GM18519 (cell line): Measurements from ENCODE around the gene NR2F6.

ENCODE experiments used
- ATAC-seq: cut with Tn5 transposase; IDR thresholded peaks from one replicate; pipeline ENCODE4 v1.9.1; 2021; ENCODE audit warnings: mild to moderate bottlenecking, moderate library complexity; ENCODE audit not compliant: unreplicated experiment, low FRiP score

Gene NR2F6

DNA sequence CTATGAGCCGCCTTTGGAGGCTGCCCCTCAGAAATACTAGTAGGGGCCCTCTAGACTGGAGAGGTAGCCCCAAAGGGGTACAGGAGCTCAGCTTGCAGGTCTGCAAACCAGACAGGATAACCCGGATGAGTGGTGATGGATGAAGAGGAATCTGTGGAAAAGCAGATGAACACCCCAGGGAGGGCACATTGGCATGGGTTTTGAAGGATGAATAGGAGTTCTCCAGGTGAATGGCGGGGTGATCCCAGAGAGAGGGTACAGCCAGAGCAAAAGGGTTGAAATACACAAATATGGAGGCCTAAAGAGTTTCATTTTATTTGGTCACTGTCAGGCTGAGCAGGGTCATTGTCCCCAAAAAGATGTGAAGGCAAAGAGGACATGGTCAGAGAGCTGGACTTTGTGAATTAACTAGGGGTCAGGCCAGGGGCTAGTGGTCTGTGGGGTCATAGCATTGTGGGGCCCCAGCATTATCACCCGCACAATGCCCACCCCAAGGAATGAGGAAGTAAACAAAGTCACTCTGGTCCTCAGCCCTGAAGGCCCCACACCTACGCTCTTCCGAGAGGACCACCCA is 4.8 kb downstream of the NR2F6 start:
- ATAC-seq, result no peak

DNA sequence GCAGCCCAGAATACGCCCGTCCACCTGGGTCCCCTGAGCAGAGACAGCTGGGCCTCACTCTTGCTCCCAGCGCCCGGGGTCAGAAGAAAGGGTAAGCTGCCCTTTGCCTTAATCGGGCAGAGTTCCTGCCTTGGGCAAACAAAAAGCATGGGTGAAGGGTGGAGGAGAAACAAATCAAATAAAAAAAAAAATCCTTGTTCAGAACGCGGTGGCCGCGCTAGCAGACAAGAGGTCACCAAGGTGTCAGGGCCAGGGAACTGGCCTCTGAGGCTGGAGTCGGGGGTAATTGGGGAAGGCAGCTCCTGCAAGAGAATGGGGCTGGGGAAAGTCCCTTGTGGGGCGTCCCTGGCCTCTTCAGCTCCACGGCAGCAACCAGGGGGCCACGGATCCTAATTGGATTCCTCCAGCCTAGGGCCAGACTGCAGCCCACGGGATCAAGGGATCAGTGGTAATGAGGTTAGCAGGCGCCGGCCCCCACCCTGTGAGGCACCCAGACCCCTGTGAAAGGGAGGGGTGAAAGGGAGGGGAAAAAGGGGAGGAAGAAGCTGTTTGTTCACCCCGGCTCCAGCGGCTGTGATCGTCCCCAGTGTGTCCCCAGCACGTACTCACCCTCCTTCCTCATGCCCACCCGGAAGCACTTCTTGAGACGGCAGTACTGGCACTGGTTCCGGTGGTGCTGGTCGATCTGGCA is 5.5 kb downstream of the NR2F6 start:
- no peak for ATAC-seq

- ATAC-seq, result no peak
Observed at GRCh38 chr19:17237747-17238706, 7.7 kb downstream of the NR2F6 start.

DNA sequence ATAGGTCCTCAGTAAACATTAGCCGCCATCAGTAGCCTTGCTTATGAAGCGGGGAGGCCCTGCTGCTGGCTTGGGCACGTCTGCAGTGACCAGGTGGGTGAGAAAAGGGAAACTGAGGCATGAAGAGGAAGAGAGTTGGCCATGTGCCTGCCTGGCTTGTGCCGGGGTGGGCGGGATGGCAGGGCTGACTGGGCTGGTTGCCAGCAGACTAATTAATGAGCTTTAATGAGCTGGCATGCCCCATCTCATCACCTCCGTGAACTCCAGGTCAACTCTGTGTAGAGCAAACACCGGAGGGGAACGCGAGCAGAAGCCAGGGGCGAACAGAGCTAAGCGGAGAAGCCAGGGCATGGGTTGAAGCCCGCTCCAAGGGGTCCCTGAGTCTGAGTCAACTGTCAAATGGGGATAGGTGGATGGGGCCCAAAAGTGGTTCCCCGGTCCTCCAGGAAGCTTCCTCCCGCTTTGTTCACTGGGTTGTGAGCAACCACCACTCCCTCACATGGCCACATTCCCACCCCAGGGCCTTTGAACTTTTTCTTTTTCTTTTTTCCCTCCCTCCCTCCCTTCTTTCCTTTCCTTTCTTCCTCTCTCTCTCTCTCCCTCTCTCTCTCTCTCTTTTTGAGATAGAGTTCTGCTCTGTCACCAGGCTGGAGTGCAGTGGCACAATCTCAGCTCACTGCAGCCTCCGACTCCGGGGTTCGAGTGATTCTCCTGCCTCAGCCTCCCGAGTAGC is 8.7 kb downstream of the NR2F6 start:
- ATAC-seq, result no peak

GRCh38 chr19:17235971-17236777 is 9.5 kb downstream of the NR2F6 start:
- no peak for ATAC-seq

GRCh38 chr19:17235300-17235970 is 10.3 kb downstream of the NR2F6 start:
- peak; percentile 37 for ATAC-seq

DNA sequence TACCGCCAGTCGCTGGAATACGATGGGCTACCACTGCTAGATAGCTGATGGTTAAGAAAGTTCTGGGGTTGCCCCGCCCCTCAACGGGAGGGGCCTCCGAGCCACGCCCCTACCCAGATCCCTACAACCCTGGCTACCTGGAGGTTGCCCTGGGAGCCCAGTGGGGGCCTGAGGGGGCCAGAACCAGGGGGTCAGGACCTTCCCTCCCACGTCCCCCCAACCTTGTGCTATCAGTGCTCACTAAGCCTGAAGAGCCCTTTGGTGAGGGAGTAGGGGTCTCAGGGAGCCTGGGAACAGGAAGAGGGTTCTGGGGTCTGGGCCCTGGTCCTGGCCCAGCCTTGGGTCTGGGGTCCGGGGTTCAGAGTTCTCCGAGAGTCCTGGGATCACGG is 10.8 kb downstream of the NR2F6 start:
- no peak for ATAC-seq

DNA sequence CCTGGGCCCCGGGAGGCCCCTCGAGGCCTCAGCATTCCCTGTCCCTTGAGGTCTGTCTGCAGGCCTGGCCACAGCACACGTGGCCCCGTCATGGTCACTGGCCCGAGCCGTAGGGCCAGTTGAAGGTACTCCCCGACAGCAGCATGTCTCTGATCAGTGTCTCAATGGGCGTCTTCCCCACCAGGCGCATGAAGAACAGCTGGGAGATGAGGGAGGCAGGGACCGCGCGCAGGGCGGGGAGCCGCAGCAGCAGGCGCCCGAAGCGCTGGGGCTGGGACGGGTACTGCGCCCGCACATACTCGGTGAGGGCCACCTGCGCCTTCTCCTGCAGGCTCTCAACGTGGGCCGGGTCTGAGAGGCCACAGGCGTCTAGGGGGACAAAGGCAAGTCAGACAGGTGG is 13.5 kb downstream of the NR2F6 start:
- ATAC-seq, result no peak

GRCh38 chr19:17229890-17230289 is 15.8 kb downstream of the NR2F6 start:
- no peak for ATAC-seq

GRCh38 chr19:17227798-17228367 is 17.8 kb downstream of the NR2F6 start:
- ATAC-seq, result no peak

- ATAC-seq, result peak; percentile 74
Observed at GRCh38 chr19:17226002-17226933, 19.5 kb downstream of the NR2F6 start, which contains the start of gene OCEL1. Gene OCEL1, plus strand, starts transcription at chr19:17226226. Its CDS starts 22 bp downstream, at chr19:17226248.

GRCh38 chr19:17225053-17225452 is 20.7 kb downstream of the NR2F6 start:
- ATAC-seq, result no peak

DNA sequence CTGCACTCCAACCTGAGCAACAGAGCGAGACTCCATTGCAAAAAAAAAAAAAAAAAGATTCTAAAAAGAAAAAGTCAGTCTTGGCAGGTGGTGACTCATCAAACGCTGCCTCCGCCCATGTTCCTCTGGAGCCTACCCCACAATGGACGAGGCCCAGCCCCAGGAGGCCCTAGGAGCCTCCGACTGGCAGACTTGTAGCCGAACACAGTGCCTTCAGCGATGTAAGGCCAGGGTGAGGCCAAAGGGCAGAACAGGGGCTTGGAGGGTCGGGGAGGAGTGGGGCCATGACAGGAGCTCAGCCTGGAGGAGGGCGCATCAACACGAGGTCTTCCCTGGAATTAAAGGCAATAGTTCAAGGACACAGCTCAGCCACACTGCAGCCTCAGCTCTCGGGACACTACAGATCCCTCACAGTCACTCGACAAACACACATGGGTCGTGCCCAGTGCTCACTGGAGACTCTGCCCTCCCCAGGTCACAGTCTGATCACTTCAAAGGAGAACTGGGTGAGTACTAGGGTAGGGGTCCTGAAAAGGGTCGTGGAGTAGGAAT is 25.4 kb downstream of the NR2F6 start:
- no peak for ATAC-seq

GRCh38 chr19:17219286-17219685 is 26.4 kb downstream of the NR2F6 start:
- no peak for ATAC-seq

DNA sequence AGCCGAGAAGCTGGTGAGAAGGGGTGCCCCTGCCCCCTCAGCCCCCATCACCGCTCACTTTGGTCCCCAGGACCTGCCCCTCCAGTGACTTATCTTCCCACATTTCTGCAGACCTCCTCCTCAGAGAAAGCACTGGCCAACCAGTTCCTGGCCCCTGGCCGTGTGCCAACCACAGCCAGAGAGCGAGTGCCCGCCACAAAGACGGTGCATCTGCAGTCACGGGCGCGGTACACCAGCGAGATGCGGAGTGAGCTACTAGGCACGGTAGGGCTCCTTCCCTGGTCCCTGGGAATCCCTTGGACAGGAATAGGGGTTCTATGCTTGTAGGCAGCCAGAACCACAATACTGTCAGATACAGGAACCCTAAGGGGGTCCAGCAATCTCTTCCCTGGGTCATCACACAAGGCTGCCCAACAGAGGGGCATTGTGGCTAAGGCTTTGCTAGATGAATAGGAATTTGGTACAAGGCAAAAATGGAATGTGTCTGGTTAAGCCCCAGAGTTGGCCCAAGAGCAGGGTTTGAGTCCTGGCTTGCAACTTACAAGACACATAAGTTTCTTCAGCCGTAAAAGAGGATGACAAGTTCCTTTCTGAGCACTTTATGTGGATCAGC is 29.6 kb downstream of the NR2F6 start:
- ATAC-seq, result no peak

- no peak for ATAC-seq
Observed at GRCh38 chr19:17215127-17215971, 30.4 kb downstream of the NR2F6 start, which contains the start of gene USE1. Gene USE1, plus strand, starts transcription at chr19:17215357. Its CDS starts 49 bp downstream, at chr19:17215406.
